Uterine smooth muscle cell (primary cell): ENCODE measurements around the gene PLCXD3. TPM values are rescaled to one million over a fixed set of nuclear protein-coding genes. Genes with fewer than 3 reads are reported as not detected.

Experiments used
- total RNA-seq: library from RNA; depleted of rRNA; stranded (reverse); fragments of >200 nt; gene quantifications from 2 replicates; pipeline ENCODE4 v1.2.3, GENCODE V29; 2014

The PLCXD3 gene
- 5.5 and 23.2 TPM in 2 replicates for total RNA-seq

GRCh38 chr5:41510176-41510831 lies at the start of gene PLCXD3:
Gene PLCXD3 (minus strand): TSS chr5:41510601. CDS start chr5:41510526, 75 bp downstream.

